NCI-H748 (cell line): ENCODE results near the gene PTH2R.

Source experiments
- DNase-seq: peaks from one replicate; lab custom pipeline; 2025; ENCODE audit not compliant: unreplicated experiment; lab: John Stamatoyannopoulos, UW

Gene PTH2R

GRCh38 chr2:208541989-208542464 lies 135.4 kb downstream of the PTH2R start:
- no peak for DNase-seq

GRCh38 chr2:208542465-208543041 lies 136.0 kb downstream of the PTH2R start:
- no peak for DNase-seq
